H1 (cell line): ENCODE data around the gene MYL9. TPM values are rescaled to one million over a fixed set of nuclear protein-coding genes. Genes with fewer than 3 reads are reported as not detected.

Experiments
- BACH1 ChIP-seq: IDR thresholded peaks from 2 replicates; pipeline ENCODE4 v1.6.1; 2012; ENCODE audit warnings: low read length, improper control_type of control experiment
- BRCA1 ChIP-seq: IDR thresholded peaks from 2 replicates; pipeline ENCODE4 v1.6.1; 2012; ENCODE audit warnings: low read depth, low read length, improper control_type of control experiment
- CBX5 ChIP-seq: fragments of 300-800, 300-1000 bp; sonication (generic); IDR thresholded peaks from 2 replicates; pipeline ENCODE4 v1.7.1; 2016; ENCODE audit warnings: antibody characterized with exemption, low read length, low read depth
- CBX8 ChIP-seq: fragments of 300-800, 300-1000 bp; sonication (generic); IDR thresholded peaks from 2 replicates; pipeline ENCODE4 v1.7.1; 2016; ENCODE audit warnings: low read depth, low read length, borderline replicate concordance
- CEBPB ChIP-seq: IDR thresholded peaks from 2 replicates; pipeline ENCODE4 v1.6.1; 2012; ENCODE audit warnings: low read depth, low read length
- CHD1 ChIP-seq: IDR thresholded peaks from 2 replicates; pipeline ENCODE4 v1.6.1; 2012; ENCODE audit warnings: low read depth, low read length, improper control_type of control experiment
- CHD2 ChIP-seq: IDR thresholded peaks from 2 replicates; pipeline ENCODE4 v1.6.1; 2012; ENCODE audit warnings: low read length, improper control_type of control experiment
- CTBP2 ChIP-seq: IDR thresholded peaks from 2 replicates; pipeline ENCODE4 v1.7.0; 2011; ENCODE audit warnings: borderline replicate concordance, mild to moderate bottlenecking, moderate library complexity, mixed read lengths, low read length; ENCODE audit not compliant: insufficient read depth, insufficient read length
- EGR1 ChIP-seq: IDR thresholded peaks from 2 replicates; pipeline ENCODE4 v1.6.1; 2011; ENCODE audit warnings: low read depth, low read length, borderline replicate concordance
- GABPA ChIP-seq: IDR thresholded peaks from 2 replicates; pipeline ENCODE4 v1.6.1; 2011; ENCODE audit warnings: mild to moderate bottlenecking, low read length, moderate library complexity, borderline replicate concordance; ENCODE audit not compliant: insufficient read depth
- JUN ChIP-seq: IDR thresholded peaks from 2 replicates; pipeline ENCODE4 v1.6.1; 2011; ENCODE audit warnings: low read depth, mild to moderate bottlenecking, improper control_type of control experiment, low read length
- JUND ChIP-seq: IDR thresholded peaks from 2 replicates; pipeline ENCODE4 v1.6.1; 2011; ENCODE audit warnings: mild to moderate bottlenecking, improper control_type of control experiment, low read length
- KDM5A ChIP-seq: fragments of 200-600 bp; IDR thresholded peaks from 2 replicates; pipeline ENCODE4 v1.7.1; 2012; ENCODE audit warnings: mild to moderate bottlenecking, low read length, inconsistent platforms, mixed read lengths
- MAFK ChIP-seq: IDR thresholded peaks from 2 replicates; pipeline ENCODE4 v1.6.1; 2012; ENCODE audit warnings: low read depth, mild to moderate bottlenecking, improper control_type of control experiment, low read length
- NANOG ChIP-seq: IDR thresholded peaks from 2 replicates; pipeline ENCODE4 v1.6.1; 2011; ENCODE audit warnings: low read length, low read depth, mild to moderate bottlenecking, inconsistent platforms; ENCODE audit not compliant: insufficient read depth, poor library complexity, severe bottlenecking
- POLR2A ChIP-seq, 2 experiments: IDR thresholded peaks; 1 replicate in 1 of 2; 2 replicates in 1 of 2; pipeline ENCODE4 v1.6.1; 2011; ENCODE audit warnings: low read depth in 2 of 2, low read length in 2 of 2, mild to moderate bottlenecking in 2 of 2; ENCODE audit errors: control extremely low read depth in 1 of 2
- RBBP5 ChIP-seq: IDR thresholded peaks from 2 replicates; pipeline ENCODE4 v1.7.1; 2012; ENCODE audit warnings: low read depth, mild to moderate bottlenecking, inconsistent platforms, low read length, moderate library complexity, borderline replicate concordance
- RFX5 ChIP-seq: IDR thresholded peaks from 2 replicates; pipeline ENCODE4 v1.6.1; 2011; ENCODE audit warnings: low read depth, low read length, improper control_type of control experiment, borderline replicate concordance
- RNF2 ChIP-seq: fragments of 200-900, 300-1000 bp; sonication (generic); IDR thresholded peaks from 2 replicates; pipeline ENCODE4 v1.7.1; 2016; ENCODE audit warnings: borderline replicate concordance, low read depth, mild to moderate bottlenecking, antibody characterized with exemption, low read length; ENCODE audit not compliant: poor library complexity, severe bottlenecking; ENCODE audit errors: missing control alignments
- SIN3A ChIP-seq, 2 experiments: IDR thresholded peaks in 1 of 2; conservative IDR thresholded peaks in 1 of 2; 2 replicates each; pipeline ENCODE4 v1.6.1; 2011 to 2012; ENCODE audit warnings: low read length in 2 of 2, improper control_type of control experiment in 1 of 2, low read depth in 1 of 2, mild to moderate bottlenecking in 1 of 2
- SIRT6 ChIP-seq: IDR thresholded peaks from one replicate; pipeline ENCODE4 v1.7.1; 2012; ENCODE audit warnings: low read length, inconsistent platforms
- SP1 ChIP-seq: IDR thresholded peaks from 2 replicates; pipeline ENCODE4 v1.6.1; 2011; ENCODE audit warnings: low read depth, low read length
- SUZ12 ChIP-seq: fragments of 200-600 bp; sonication (generic); IDR thresholded peaks from 2 replicates; pipeline ENCODE4 v1.6.1; 2012; ENCODE audit warnings: mild to moderate bottlenecking, inconsistent platforms, low read length, moderate library complexity, mixed read lengths
- TBP ChIP-seq: IDR thresholded peaks from 2 replicates; pipeline ENCODE4 v1.6.1; 2011; ENCODE audit warnings: low read depth, low read length, improper control_type of control experiment
- TEAD4 ChIP-seq: IDR thresholded peaks from 2 replicates; pipeline ENCODE4 v1.6.1; 2012; ENCODE audit warnings: low read depth, low read length, inconsistent platforms, mixed read lengths
- YY1 ChIP-seq: IDR thresholded peaks from 2 replicates; pipeline ENCODE4 v1.6.1; 2011; ENCODE audit warnings: low read depth, mild to moderate bottlenecking, low read length
- polyA plus RNA-seq, 7 experiments: library from polyadenylated mRNA; depleted of rRNA in 3 of 7; stranded (reverse) in 5 of 7; unstranded in 2 of 7; fragments of >200 nt in 5 of 7; fragments of 200-250 nt in 2 of 7; gene quantifications; 1 replicate in 5 of 7; 2 replicates in 1 of 7; 4 replicates in 1 of 7; pipeline versions ENCODE4 v1.2.1 to v1.2.3, GENCODE V29; 2011 to 2013; ENCODE audit warnings: missing spikeins in 2 of 7, mixed read lengths in 2 of 7
- total RNA-seq: library from RNA; stranded (reverse); fragmentation: NEBNext Ultra II Directional; extraction: Animal tissue kit (Norgen Biotek cat#: 25700); gene quantifications from 2 replicates; pipeline ENCODE4 v1.2.1, GENCODE V29; 2021

The MYL9 gene
- total and polyA plus RNA-seq, 2 of the 8 experiments (the other 6 are each of a cell fraction or from before 2014, with no cell fraction given), result 26.8 to 193 TPM

GRCh38 chr20:36573103-36573797, 31.9 kb downstream of the MYL9 start, which contains the start of gene TGIF2 (continued):
- no peak; the same call in 1 of the 2 replicates for TF ChIP-seq GABPA
- no peak for TF ChIP-seq RFX5
- TF ChIP-seq CBX8, result no peak
- no peak for TF ChIP-seq CTBP2
- no peak for TF ChIP-seq CHD1
- TF ChIP-seq JUN, result no peak
- peak; percentile 39; the same call in 1 of the 2 replicates for TF ChIP-seq YY1
- peak; percentile 3; the same call in 1 of the 2 replicates for TF ChIP-seq RBBP5
- no peak for TF ChIP-seq EGR1
- no peak for TF ChIP-seq CEBPB
- no peak for TF ChIP-seq SP1
- no peak for TF ChIP-seq BRCA1
- TF ChIP-seq JUND, result no peak; the same call in 1 of the 2 replicates
- no peak for TF ChIP-seq MAFK
- no peak for TF ChIP-seq KDM5A
- TF ChIP-seq SUZ12, result no peak
- peak; percentile 46 for TF ChIP-seq TBP
- TF ChIP-seq NANOG, result no peak
- TF ChIP-seq POLR2A (IDR thresholded peaks at IDR 0.05; ENCODE audit: control extremely low read depth in 1 of 2, low read depth in 2 of 2, low read length in 2 of 2), result peak in 1 of 2 experiments; percentile 38; a peak in 1 of 3 replicates
- TF ChIP-seq SIRT6, result no peak
- no peak for TF ChIP-seq CHD2
- TF ChIP-seq SIN3A (conservative IDR thresholded peaks at IDR 0.05 in 1 of 2, IDR thresholded peaks at IDR 0.05 in 1 of 2; ENCODE audit: low read depth in 1 of 2, low read length in 2 of 2), result peak; percentile 89 to 94
- TF ChIP-seq TEAD4, result peak; percentile 93
- no peak for TF ChIP-seq BACH1
- TF ChIP-seq RNF2, result no peak
- TF ChIP-seq CBX5, result no peak
